Measurements from ENCODE around the gene GJA3. TPM values are rescaled to one million over a fixed set of nuclear protein-coding genes. Genes with fewer than 3 reads are reported as not detected.
A peak's percentile ranks its signal among the peaks of the same experiment; 100 is the strongest.

Gene GJA3
- total and polyA plus RNA-seq, 2 of the 4 experiments (the other 2 are of a cell fraction) = 1.5 to 2.7 TPM

DNA sequence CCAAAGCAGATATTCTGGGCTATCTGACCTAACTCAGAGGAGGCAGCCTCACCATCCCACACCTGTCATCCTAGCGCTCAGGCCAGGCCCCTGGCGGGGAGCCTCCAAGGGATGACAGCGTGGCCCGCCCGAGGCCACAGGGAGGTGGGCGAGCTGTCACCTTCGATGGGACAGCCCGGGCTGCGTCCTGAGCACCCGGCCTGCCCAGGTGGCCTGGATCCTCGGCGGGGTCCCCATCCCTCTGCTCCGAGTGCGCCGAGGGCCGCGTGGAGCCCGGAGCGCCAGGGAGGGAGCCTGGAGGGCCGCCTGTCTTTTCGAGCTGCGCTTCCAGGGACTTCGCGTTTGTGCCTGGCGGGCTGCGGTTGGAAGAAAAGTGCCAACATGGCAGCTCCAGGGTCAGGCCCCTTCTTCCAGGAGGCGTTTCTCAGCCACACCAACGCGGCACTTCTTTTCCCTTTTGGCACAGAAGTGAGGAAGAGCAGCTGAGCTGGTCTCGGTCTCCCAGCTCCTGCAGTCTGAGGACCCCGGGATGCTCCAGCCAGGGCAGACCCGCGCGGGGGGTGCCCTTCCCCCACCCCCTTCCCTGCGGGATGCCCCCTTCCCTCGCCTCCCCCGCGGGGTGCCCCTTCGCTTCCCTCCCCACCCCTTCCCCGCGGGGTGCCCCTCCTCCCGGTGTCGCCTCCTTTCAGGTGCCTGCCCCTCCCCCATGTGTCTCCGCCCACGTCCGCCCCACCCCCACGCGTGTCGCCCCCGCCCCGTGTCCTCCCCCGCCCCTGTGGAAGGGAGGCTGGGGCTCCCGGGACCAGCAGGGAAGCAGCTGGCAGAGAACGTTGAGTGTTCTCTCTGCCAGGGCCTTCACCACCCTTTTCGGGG, 42.3 kb downstream of the GJA3 start:
- H3K9me1 ChIP-seq (ENCODE audit: insufficient read depth, low read length) = no peaks in the 10 kb centered on the region
- peak overlapping the region; percentile 73 for H3K4me2 ChIP-seq (ENCODE audit: low read depth, low read length)
- H2BK20ac ChIP-seq (ENCODE audit: low read depth, low read length) = no peak overlapping the region; the same call in 1 of the 2 replicates
- H3K4me3 ChIP-seq (ENCODE audit: insufficient read depth, low read depth, low read length) = peak overlapping the region; percentile 37
- H4K8ac ChIP-seq (ENCODE audit: low read depth in 2 of 2, low read length in 2 of 2) = peak overlapping the region; percentile 25 to 98
- peak overlapping the region; percentile 70 for H2AK9ac ChIP-seq (replicated peaks; ENCODE audit: low read depth, low read length, poor library complexity)
- H3K18ac ChIP-seq (ENCODE audit: low read depth, low read length) = peak overlapping the region; percentile 79
- ChIA-PET CTCF (no interaction called here), POLR2A (ENCODE audit: unreplicated experiment) (no interaction called here)
- H2BK120ac ChIP-seq (ENCODE audit: low read depth, low read length) = peak overlapping the region; percentile 90
- H3K27ac ChIP-seq (ENCODE audit: insufficient read depth, low read length) = peak overlapping the region; percentile 55; the same call in 1 of the 2 replicates
- in situ Hi-C loops (cut with MboI; ENCODE audit: low sequenced_read_pairs) = no loop called here
- peak overlapping the region; percentile 67; the same call in 1 of the 2 replicates for H3K56ac ChIP-seq (ENCODE audit: extremely low read depth, insufficient read depth, low read length)
- H4K91ac ChIP-seq (ENCODE audit: insufficient read depth, low read depth, low read length) = peak overlapping the region; percentile 60
- H3K14ac ChIP-seq (replicated peaks; ENCODE audit: low read depth, low read length) = peak overlapping the region; percentile 97
- peak overlapping the region; percentile 1 for H3K23ac ChIP-seq (ENCODE audit: low read depth, low read length)
- DNase-seq (no peak), ATAC-seq (ENCODE audit: low read depth) (peak; percentile 52)
- H2AK5ac ChIP-seq (ENCODE audit: low read depth, low read length) = peak overlapping the region; percentile 20; the same call in 1 of the 2 replicates
- H3K9me3 ChIP-seq (ENCODE audit: control insufficient read depth, insufficient read depth, low read length) = no peaks in the 10 kb centered on the region
- peak overlapping the region; percentile 99 for H4K5ac ChIP-seq (ENCODE audit: low read depth, low read length)
- 15% methylated on average over 19 of the region's 55 CpGs; no CpG with 5 or more reads in 1 of the 2 experiments for WGBS, 2 experiments (ENCODE audit: extremely low coverage in 2 of 2, insufficient read length in 1 of 2)
- H3K27me3 ChIP-seq (ENCODE audit: control insufficient read depth, insufficient read depth, low read length) = no peaks in the 10 kb centered on the region; the same call in 1 of the 2 replicates
- H3K4ac ChIP-seq (ENCODE audit: low read depth, low read length) = peak overlapping the region; percentile 89
- H3K9ac ChIP-seq (ENCODE audit: low read depth, low read length) = peak overlapping the region; percentile 46
- no TSS peak for BruUV-seq (replicated peaks)
- peak overlapping the region; percentile 93 for H2AFZ ChIP-seq (replicated peaks; ENCODE audit: low read length, poor library complexity)
- no peaks in the 10 kb centered on the region for H3K36me3 ChIP-seq (ENCODE audit: control insufficient read depth, insufficient read depth, low read length)
- no peaks in the 10 kb centered on the region for H3K79me1 ChIP-seq (ENCODE audit: low read depth in 1 of 2, low read length in 2 of 2)
- TF ChIP-seq CTCF (conservative IDR thresholded peaks at IDR 0.05; ENCODE audit: low read depth, low read length) = no peak
- no peak for TF ChIP-seq BHLHE40 (IDR thresholded peaks at IDR 0.05; ENCODE audit: low read depth, low read length)
- TF ChIP-seq RCOR1 (IDR thresholded peaks at IDR 0.05; ENCODE audit: insufficient replicate concordance, low read length) = no peak
- TF ChIP-seq MAZ (IDR thresholded peaks at IDR 0.05; ENCODE audit: borderline replicate concordance, low read depth, low read length) = no peak; the same call in 1 of the 2 replicates
- TF ChIP-seq POLR2A (IDR thresholded peaks at IDR 0.05; ENCODE audit: low read depth, low read length) = no peak
- TF ChIP-seq NFE2L2 (IDR thresholded peaks at IDR 0.05; ENCODE audit: low read depth, low read length) = no peak
- intact Hi-C loops (cut with micrococcal nuclease) = no loop called here
- H3K4me1 ChIP-seq (ENCODE audit: control insufficient read depth, insufficient read depth, low read length) = peaks cover 8% of the 10 kb centered on the region; the same call in 1 of the 2 replicates
- no peaks in the 10 kb centered on the region for H4K20me1 ChIP-seq (ENCODE audit: insufficient read depth, low read length)
- H2BK5ac ChIP-seq (ENCODE audit: low read depth, low read length, poor library complexity, severe bottlenecking) = no peak overlapping the region
- peak overlapping the region; percentile 84; the same call in 1 of the 3 replicates for H2BK15ac ChIP-seq (ENCODE audit: low read depth, low read length)
- dilution Hi-C loops (cut with HindIII; ENCODE audit: low sequenced_read_pairs, unreplicated experiment) = no loop called here
